Liver (tissue), 9 donors: Measurements from ENCODE around the gene CYP4F11. TPM values are rescaled to one million over a fixed set of nuclear protein-coding genes. Genes with fewer than 3 reads are reported as not detected.

Experiments used
- DNase-seq: peaks from one replicate; pipeline ENCODE4 v3.0.0-alpha.2; 2017; ENCODE audit warnings: low spot score
- H3K27ac ChIP-seq, 2 donors: one replicate each; pipeline ENCODE4 v1.7.0; 2013; ENCODE audit warnings: inconsistent platforms in 2 of 2, low read length in 2 of 2, control low read depth in 1 of 2, low read depth in 1 of 2, mild to moderate bottlenecking in 1 of 2
- H3K27me3 ChIP-seq, 4 donors: one replicate each; pipeline versions ENCODE4 v1.6.1 to v1.7.0; 2013; ENCODE audit warnings: low read length in 3 of 4, inconsistent platforms in 1 of 4, mild to moderate bottlenecking in 1 of 4, moderate library complexity in 1 of 4; ENCODE audit not compliant: control insufficient read depth in 4 of 4, insufficient read depth in 4 of 4
- H3K36me3 ChIP-seq, 4 donors: one replicate each; pipeline versions ENCODE4 v1.6.1 to v1.7.0; 2013; ENCODE audit warnings: low read length in 3 of 4, mild to moderate bottlenecking in 3 of 4, low read depth in 1 of 4, moderate library complexity in 1 of 4; ENCODE audit not compliant: control insufficient read depth in 4 of 4, insufficient read depth in 3 of 4
- H3K4me1 ChIP-seq, 4 donors: one replicate each; pipeline versions ENCODE4 v1.6.1 to v1.7.0; 2013; ENCODE audit warnings: low read length in 3 of 4, mild to moderate bottlenecking in 3 of 4, moderate library complexity in 1 of 4; ENCODE audit not compliant: control insufficient read depth in 4 of 4, insufficient read depth in 4 of 4
- H3K4me3 ChIP-seq, 3 donors: one replicate each; pipeline versions ENCODE4 v1.6.1 to v1.7.0; 2013; ENCODE audit warnings: low read length in 3 of 3, control low read depth in 1 of 3, low read depth in 1 of 3, mild to moderate bottlenecking in 1 of 3
- H3K9ac ChIP-seq, 2 donors: one replicate each; pipeline ENCODE4 v1.7.0; 2013; ENCODE audit warnings: low read length in 2 of 2, mild to moderate bottlenecking in 2 of 2, moderate library complexity in 2 of 2, control low read depth in 1 of 2, low read depth in 1 of 2
- H3K9me3 ChIP-seq, 4 donors: one replicate each; pipeline versions ENCODE4 v1.6.1 to v1.7.0; 2013; ENCODE audit warnings: low read length in 3 of 4; ENCODE audit not compliant: control insufficient read depth in 4 of 4
- ATF3 ChIP-seq: IDR thresholded peaks from 2 replicates; pipeline ENCODE4 v1.6.1; 2016; ENCODE audit warnings: antibody characterized with exemption
- CTCF ChIP-seq: fragments of 150-350 bp; IDR thresholded peaks from 2 replicates; pipeline ENCODE4 v1.5.1; 2017; ENCODE audit warnings: improper control_type of control experiment, low read depth, low read length; ENCODE audit not compliant: missing input control
- EGR1 ChIP-seq, 2 donors: IDR thresholded peaks; 2 replicates each; pipeline ENCODE4 v1.6.1; 2016 to 2018; ENCODE audit warnings: antibody characterized with exemption in 2 of 2, low read depth in 2 of 2
- FOXA1 ChIP-seq: IDR thresholded peaks from 2 replicates; pipeline ENCODE4 v1.6.1; 2016; ENCODE audit warnings: antibody characterized with exemption
- FOXA2 ChIP-seq: IDR thresholded peaks from 2 replicates; pipeline ENCODE4 v1.6.1; 2016; ENCODE audit warnings: antibody characterized with exemption
- GABPA ChIP-seq, 2 donors: IDR thresholded peaks in 1 of 2; conservative IDR thresholded peaks in 1 of 2; 2 replicates each; pipeline ENCODE4 v1.6.1; 2016; ENCODE audit warnings: antibody characterized with exemption in 2 of 2, mild to moderate bottlenecking in 1 of 2, moderate library complexity in 1 of 2
- HNF4A ChIP-seq, 2 donors: conservative IDR thresholded peaks; 2 replicates each; pipeline ENCODE4 v1.6.1; 2016; ENCODE audit warnings: antibody characterized with exemption in 2 of 2, mild to moderate bottlenecking in 2 of 2
- HNF4G ChIP-seq: IDR thresholded peaks from 2 replicates; pipeline ENCODE4 v1.6.1; 2016; ENCODE audit warnings: antibody characterized with exemption
- JUND ChIP-seq, 2 donors: IDR thresholded peaks; 2 replicates each; pipeline ENCODE4 v1.6.1; 2016; ENCODE audit warnings: antibody characterized with exemption in 2 of 2
- NR2F2 ChIP-seq: IDR thresholded peaks from 2 replicates; pipeline ENCODE4 v1.6.1; 2016; ENCODE audit warnings: antibody characterized with exemption
- REST ChIP-seq: IDR thresholded peaks from 2 replicates; pipeline ENCODE4 v1.6.1; 2016; ENCODE audit warnings: antibody characterized with exemption, mild to moderate bottlenecking
- SP1 ChIP-seq: IDR thresholded peaks from 2 replicates; pipeline ENCODE4 v1.6.1; 2018; ENCODE audit warnings: antibody characterized with exemption, mild to moderate bottlenecking
- YY1 ChIP-seq: IDR thresholded peaks from 2 replicates; pipeline ENCODE4 v1.6.1; 2016; ENCODE audit warnings: antibody characterized with exemption, mild to moderate bottlenecking
- WGBS: extraction: QIAGEN DNeasy Blood & Tissue Kit; methylation state at CpG from one replicate; pipeline ENCODE4 v1.1.7; 2013; 5-methylcytosine and 5-hydroxymethylcytosine counted together
- polyA plus RNA-seq, 2 donors: library from polyadenylated mRNA; stranded (reverse) in 1 of 2; unstranded in 1 of 2; fragments of 200-250 nt in 1 of 2; fragments of >200 nt in 1 of 2; fragmentation: Nextera tagmentation in 1 of 2; extraction: Ambion mirVana in 1 of 2; gene quantifications; one replicate each; pipeline versions ENCODE4 v1.2.1 to v1.2.3, GENCODE V29; 2013 to 2015
- total RNA-seq, 2 donors: library from RNA; depleted of rRNA; stranded (reverse); fragments of >200 nt; gene quantifications; one replicate each; pipeline ENCODE4 v1.2.3, GENCODE V29; 2014
- donor health status: healthy.
- donor health status: healthy.
- donor health status: healthy.
- donor health status: healthy.
- donor health status: healthy.

The CYP4F11 gene
- total and polyA plus RNA-seq, 4 donors, result 2.1 to 77.4 (median 32.3) TPM

GRCh38 chr19:15954820-15955219, 20.5 kb upstream of the CYP4F11 start (continued):
- TF ChIP-seq HNF4A (conservative IDR thresholded peaks at IDR 0.05) (peak; percentile 72 to 80), EGR1 (IDR thresholded peaks at IDR 0.05; ENCODE audit: low read depth in 2 of 2) (no peak), YY1 (peak; percentile 14), JUND (IDR thresholded peaks at IDR 0.05) (peak in 1 of 2 donors; percentile 18), FOXA2 (no peak)

- no peak within 1 kb of the TSS for H3K9ac ChIP-seq
- no peak within 1 kb of the TSS for H3K27ac ChIP-seq
- H3K4me1 ChIP-seq, result no peaks in the 10 kb centered on the region
- H3K36me3 ChIP-seq, result no peaks in the 10 kb centered on the region
- no peak for DNase-seq
- no peaks in the 10 kb centered on the region for H3K27me3 ChIP-seq
- no peak within 1 kb of the TSS for H3K4me3 ChIP-seq
- peaks cover 0 to 3% (median under 1%) of the 10 kb centered on the region in 4 donors for H3K9me3 ChIP-seq
- no peak for TF ChIP-seq GABPA (IDR thresholded peaks at IDR 0.05 in 1 of 2, conservative IDR thresholded peaks at IDR 0.05 in 1 of 2)
- TF ChIP-seq REST, result no peak
- TF ChIP-seq YY1, result no peak
Measured at GRCh38 chr19:15948223-15949058, 14.1 kb upstream of the CYP4F11 start, which contains the start of gene OR10H4. TSS of gene OR10H4 (plus strand) at chr19:15949008. CDS start at chr19:15949008, 0 bp downstream.

GRCh38 chr19:15945301-15945700, 11.0 kb upstream of the CYP4F11 start:
- H3K36me3 ChIP-seq, result no peaks in the 10 kb centered on the region
- WGBS, result 61% methylated on average over 4 of the region's 4 CpGs
- no peak overlapping the region for H3K4me3 ChIP-seq

GRCh38 chr19:15944401-15944800, 10.1 kb upstream of the CYP4F11 start:
- Histone ChIP-seq H3K9me3 (peaks cover 0 to 3% (median under 1%) of the 10 kb centered on the region in 4 donors), H3K9ac (no peak overlapping the region), H3K4me3 (no peak overlapping the region), H3K27ac (no peak overlapping the region), H3K27me3 (no peaks in the 10 kb centered on the region), H3K4me1 (no peaks in the 10 kb centered on the region), H3K36me3 (no peaks in the 10 kb centered on the region)
- DNase-seq, result no peak
- WGBS, result 72% methylated on average over 4 of the region's 4 CpGs
- TF ChIP-seq REST (no peak), SP1 (no peak), NR2F2 (no peak), FOXA2 (no peak), GABPA (IDR thresholded peaks at IDR 0.05 in 1 of 2, conservative IDR thresholded peaks at IDR 0.05 in 1 of 2) (no peak), ATF3 (no peak), JUND (IDR thresholded peaks at IDR 0.05) (no peak), CTCF (no peak), YY1 (no peak), FOXA1 (no peak)

More at GRCh38 chr19:15945301-15945700, 11.0 kb upstream of the CYP4F11 start:
- Histone ChIP-seq H3K9me3 (peaks cover 0 to 3% (median under 1%) of the 10 kb centered on the region in 4 donors), H3K4me1 (no peaks in the 10 kb centered on the region), H3K27ac (no peak overlapping the region), H3K27me3 (no peaks in the 10 kb centered on the region), H3K9ac (no peak overlapping the region)
- DNase-seq, result no peak
- no peak for TF ChIP-seq HNF4G
- no peak for TF ChIP-seq EGR1 (IDR thresholded peaks at IDR 0.05; ENCODE audit: low read depth in 2 of 2)
